HG03108 (cell line): ENCODE data around the gene FAM83D.

Source experiments
- ATAC-seq: cut with Tn5 transposase; IDR thresholded peaks from one replicate; pipeline ENCODE4 v1.9.1; 2021; ENCODE audit warnings: moderate library complexity; ENCODE audit not compliant: unreplicated experiment

The FAM83D gene

DNA sequence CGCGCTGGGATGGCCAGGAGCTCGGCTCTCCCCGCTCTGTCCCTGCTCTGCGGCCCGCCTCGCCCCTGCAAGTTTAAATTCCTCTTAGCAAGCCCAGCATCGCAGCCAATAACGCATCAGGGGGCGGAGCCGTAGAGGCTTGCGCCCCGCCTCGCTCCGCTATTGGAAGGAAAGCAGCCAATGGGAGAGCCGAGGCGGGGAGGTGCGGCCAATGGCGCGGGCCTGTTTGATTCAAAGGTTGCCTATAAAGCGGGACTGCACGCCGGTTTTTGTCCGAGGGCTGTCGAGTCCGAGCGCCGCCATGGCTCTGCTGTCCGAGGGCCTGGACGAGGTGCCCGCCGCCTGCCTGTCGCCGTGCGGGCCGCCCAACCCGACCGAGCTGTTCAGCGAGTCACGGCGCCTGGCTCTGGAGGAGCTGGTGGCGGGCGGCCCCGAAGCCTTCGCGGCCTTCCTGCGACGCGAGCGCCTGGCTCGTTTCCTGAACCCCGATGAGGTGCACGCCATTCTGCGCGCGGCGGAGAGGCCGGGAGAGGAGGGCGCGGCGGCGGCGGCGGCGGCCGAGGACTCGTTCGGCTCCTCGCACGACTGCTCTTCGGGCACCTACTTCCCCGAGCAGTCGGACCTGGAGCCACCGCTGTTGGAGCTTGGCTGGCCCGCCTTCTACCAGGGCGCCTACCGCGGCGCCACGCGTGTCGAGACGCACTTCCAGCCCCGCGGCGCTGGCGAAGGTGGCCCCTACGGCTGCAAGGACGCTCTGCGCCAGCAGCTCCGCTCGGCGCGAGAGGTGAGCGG, at the start of gene FAM83D:
TSS of gene FAM83D (plus strand) at position 276 of the 792 bp plus-strand sequence. CDS start at position 302, 26 bp downstream.
- peak; percentile 91 for ATAC-seq

DNA sequence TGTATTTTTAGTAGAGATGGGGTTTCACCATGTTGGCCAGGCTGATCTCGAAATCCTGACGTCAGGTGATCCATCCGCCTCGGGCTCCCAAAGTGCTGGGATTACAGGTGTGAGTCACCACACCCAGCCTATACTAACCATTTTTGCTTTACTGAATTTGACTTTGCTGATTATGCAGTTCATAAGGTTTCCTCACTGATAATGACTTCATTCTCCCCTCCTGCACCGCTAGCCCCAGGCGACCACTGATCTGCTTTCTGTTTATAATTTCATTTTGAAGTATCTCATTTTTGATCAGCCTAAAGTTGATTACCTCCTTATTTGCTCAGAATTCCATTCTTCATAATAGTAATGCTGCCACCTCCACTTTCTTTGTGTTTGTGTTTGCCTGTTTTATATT, 48.7 kb upstream of the FAM83D start:
- no peak for ATAC-seq

DNA sequence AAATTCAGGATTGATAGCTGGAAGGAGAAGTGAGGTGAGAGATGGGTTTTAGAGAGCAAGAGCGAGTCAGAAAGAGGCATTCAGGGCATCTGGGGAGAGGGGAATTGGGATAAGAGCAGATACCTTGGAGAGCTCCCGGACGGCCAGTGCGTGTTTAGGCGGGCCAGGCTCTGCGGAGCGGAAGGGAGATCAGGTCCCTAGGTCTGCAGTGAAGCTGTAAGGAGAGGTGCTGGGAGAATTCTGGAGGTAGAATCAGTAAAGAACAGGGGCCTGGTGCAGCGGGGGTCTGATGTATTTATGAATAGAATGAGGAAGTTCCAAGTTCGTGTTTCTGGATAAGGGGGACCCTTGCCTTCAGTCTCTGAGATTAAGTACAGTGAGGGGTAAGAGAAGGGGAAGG, 47.4 kb upstream of the FAM83D start:
- ATAC-seq, result no peak

DNA sequence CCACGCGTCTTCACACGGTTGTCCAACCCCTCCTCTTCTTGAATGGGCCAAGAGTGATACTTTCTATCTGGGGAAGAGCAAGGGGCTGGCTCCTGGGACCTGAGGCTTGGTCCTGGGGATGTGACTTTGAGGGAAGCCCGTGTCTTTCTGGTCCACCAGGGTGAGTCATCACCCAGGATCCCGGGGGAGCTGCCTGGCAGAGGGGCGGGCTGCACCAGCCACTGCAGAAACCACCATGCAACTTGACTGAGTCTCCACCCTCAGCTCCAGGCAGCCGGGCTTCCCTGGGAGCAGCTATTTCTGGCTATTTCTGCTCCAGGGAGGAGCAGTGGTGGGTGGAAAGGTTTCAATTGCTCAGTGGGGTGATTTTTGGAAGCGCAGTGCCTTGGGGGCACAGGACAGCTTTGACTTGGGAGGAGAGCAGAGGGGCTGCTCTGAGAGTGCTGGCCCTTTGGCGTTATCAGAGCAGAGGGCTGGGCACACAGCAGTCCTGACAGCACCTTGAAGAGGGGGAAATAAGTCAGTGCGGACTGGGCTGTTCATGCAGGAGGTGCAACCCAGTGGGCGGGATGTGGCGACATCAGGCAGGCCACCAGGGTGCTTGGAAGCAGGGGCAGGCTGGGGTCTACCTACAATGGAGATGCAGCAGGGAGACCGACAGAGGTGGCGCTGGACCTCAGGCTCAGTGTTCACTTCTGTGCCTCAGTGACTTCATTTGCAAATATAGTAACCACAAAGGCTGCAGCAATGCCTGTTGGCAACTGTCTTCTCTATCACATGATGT, 45.1 kb upstream of the FAM83D start:
- ATAC-seq, result no peak

- ATAC-seq, result no peak
These were observed 44.3 kb upstream of the FAM83D start for GRCh38 chr20:38881806-38882440.

DNA sequence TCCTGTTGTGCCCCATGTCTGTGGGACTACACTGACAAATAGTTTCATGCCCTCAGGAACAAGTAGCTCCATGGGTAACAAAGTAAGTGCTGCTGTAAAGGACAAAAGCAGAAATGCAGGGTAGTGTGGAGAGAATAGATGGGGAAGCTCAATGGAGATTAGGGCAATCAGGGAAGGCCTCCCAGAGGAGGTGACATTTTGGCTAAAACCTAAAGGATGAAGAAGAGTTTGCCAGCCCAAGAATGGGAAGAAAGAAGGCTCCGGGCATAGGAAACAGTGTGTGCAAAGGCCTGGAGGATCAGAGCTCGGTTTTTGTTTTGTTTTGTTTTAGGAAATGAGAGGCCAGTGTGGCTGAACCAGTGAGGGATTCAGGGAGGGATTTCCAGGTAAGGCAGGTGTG, 43.6 kb upstream of the FAM83D start:
- ATAC-seq, result no peak

- no peak for ATAC-seq
These were observed 42.9 kb upstream of the FAM83D start for GRCh38 chr20:38883081-38883980.

- no peak for ATAC-seq
These were observed 42.1 kb upstream of the FAM83D start for GRCh38 chr20:38883981-38884733.

DNA sequence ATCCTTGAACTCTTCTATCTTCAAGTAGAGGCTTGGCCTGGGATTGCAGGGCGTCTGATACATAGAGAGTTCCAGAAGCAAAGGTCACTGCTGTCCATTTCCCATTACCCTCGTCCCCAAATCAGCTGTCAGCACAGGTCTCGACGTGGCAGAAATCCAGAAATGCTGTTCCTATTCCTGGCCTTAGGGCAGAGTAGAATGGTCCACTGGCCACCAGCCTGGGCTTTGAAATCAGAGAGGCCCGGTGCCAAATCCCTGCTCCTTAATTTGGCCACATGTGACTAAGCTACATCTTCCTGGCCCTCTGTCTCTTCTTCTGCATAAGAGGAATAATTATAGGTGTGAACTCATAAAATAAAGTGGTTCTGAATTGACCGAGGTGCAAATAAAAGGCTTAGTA, 40.9 kb upstream of the FAM83D start:
- ATAC-seq, result no peak

DNA sequence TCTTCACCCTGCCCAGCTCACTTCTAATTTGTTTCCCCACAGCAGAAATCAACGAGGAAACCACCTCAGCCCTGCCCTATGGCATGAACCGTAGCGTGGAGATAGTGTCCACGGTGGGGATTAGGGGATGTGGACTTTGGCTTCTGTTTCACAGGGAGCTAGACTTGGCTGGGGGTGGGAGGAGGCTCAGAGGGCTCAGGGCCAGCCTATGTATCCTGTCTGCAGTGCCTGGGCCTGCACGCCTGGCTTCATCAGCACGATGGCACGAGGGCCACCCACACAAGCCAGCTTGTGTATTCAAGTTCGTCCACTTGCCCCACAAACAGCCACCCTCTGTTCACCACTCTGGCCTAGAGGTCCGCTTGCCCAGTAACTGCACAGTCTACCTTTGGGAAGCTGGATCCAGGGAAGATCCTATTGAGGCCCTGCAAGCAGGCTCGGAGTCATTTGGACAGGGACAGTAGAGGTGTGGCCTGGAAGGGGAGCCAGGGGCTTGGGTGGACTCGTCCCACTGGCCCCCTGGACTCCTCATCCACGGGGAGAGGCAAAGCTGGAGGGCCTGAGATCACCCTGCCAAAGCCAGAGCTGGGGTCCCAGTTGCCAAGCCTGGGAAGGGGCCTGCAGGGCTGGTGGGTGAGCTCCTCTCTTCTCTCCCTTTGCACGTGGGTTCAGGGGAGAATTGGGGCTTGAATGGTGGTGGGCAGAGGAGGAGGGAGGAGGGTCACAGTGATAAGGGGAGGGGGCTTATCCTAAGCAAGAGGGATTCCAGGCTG, 38.0 kb upstream of the FAM83D start:
- ATAC-seq, result no peak

GRCh38 chr20:38889050-38889449, 37.2 kb upstream of the FAM83D start:
- no peak for ATAC-seq

- no peak for ATAC-seq
These were observed 36.3 kb upstream of the FAM83D start for GRCh38 chr20:38889792-38890496.

GRCh38 chr20:38890497-38890818, 35.8 kb upstream of the FAM83D start:
- no peak for ATAC-seq

- ATAC-seq, result peak; percentile 60
These were observed 33.9 kb upstream of the FAM83D start for GRCh38 chr20:38892091-38892981.

GRCh38 chr20:38893056-38893564, 33.1 kb upstream of the FAM83D start:
- peak; percentile 3 for ATAC-seq

GRCh38 chr20:38893565-38894090, 32.6 kb upstream of the FAM83D start:
- no peak for ATAC-seq

GRCh38 chr20:38894091-38894847, 31.9 kb upstream of the FAM83D start:
- ATAC-seq, result no peak
